ENCODE data around the gene NOC2L. TPM values are rescaled to one million over a fixed set of nuclear protein-coding genes. Genes with fewer than 3 reads are reported as not detected.

The NOC2L gene
- total and polyA plus RNA-seq, 2 donors (not counting 1 experiment from before 2014, with no cell fraction given) = 34.1 to 61.1 TPM

GRCh38 chr1:969260-969855 is 10.3 kb upstream of the NOC2L start:
- DNase-seq (ENCODE audit: low read depth in 2 of 2) = no peak
- no peak overlapping the region for H3K27ac ChIP-seq (ENCODE audit: insufficient read depth, low read length)
- no peak overlapping the region for H3K9ac ChIP-seq (ENCODE audit: insufficient read depth, low read length)
- peaks cover 5% of the 10 kb centered on the region for H3K4me1 ChIP-seq (ENCODE audit: control insufficient read depth, extremely low read depth, insufficient read depth, low read length)
- no peak overlapping the region for H3K4me2 ChIP-seq (ENCODE audit: extremely low read depth, insufficient read depth, low read length)
- H3K36me3 ChIP-seq (ENCODE audit: control insufficient read depth, insufficient read depth, low read length) = peaks cover 3% of the 10 kb centered on the region
- TF ChIP-seq EZH2 (IDR thresholded peaks at IDR 0.05; ENCODE audit: low read length, missing control alignments) (no peak), CTCF (conservative IDR thresholded peaks at IDR 0.05 in 1 of 2, IDR thresholded peaks at IDR 0.05 in 1 of 2; ENCODE audit: low read depth in 1 of 2, low read length in 2 of 2) (no peak)
- no peak overlapping the region for H2AFZ ChIP-seq (ENCODE audit: low read length)
- H3K4me3 ChIP-seq (replicated peaks in 1 of 4; ENCODE audit: control extremely low read depth in 1 of 4, insufficient read depth in 1 of 4, low read depth in 3 of 4, low read length in 4 of 4) = no peak overlapping the region
- H4K20me1 ChIP-seq (ENCODE audit: control insufficient read depth, extremely low read depth, insufficient read depth, low read length) = no peaks in the 10 kb centered on the region
- no peaks in the 10 kb centered on the region for H3K27me3 ChIP-seq (ENCODE audit: control insufficient read depth, insufficient read depth, low read length)
- H3K79me2 ChIP-seq (ENCODE audit: control insufficient read depth, insufficient read depth, low read length) = no peaks in the 10 kb centered on the region
- no peaks in the 10 kb centered on the region for H3K9me3 ChIP-seq (ENCODE audit: control insufficient read depth, insufficient read depth, low read depth, low read length)

GRCh38 chr1:967466-968343 is 8.6 kb upstream of the NOC2L start:
- Histone ChIP-seq H3K9ac (ENCODE audit: insufficient read depth, low read length) (no peak overlapping the region), H3K36me3 (ENCODE audit: control insufficient read depth, insufficient read depth, low read length) (peaks cover 8% of the 10 kb centered on the region), H3K4me2 (ENCODE audit: extremely low read depth, insufficient read depth, low read length) (no peak overlapping the region), H3K27me3 (ENCODE audit: control insufficient read depth, insufficient read depth, low read length) (no peaks in the 10 kb centered on the region), H3K4me1 (ENCODE audit: control insufficient read depth, extremely low read depth, insufficient read depth, low read length) (peaks cover 5% of the 10 kb centered on the region), H3K4me3 (replicated peaks in 1 of 4; ENCODE audit: control extremely low read depth in 1 of 4, insufficient read depth in 1 of 4, low read depth in 3 of 4, low read length in 4 of 4) (no peak overlapping the region), H4K20me1 (ENCODE audit: control insufficient read depth, extremely low read depth, insufficient read depth, low read length) (no peaks in the 10 kb centered on the region), H3K27ac (ENCODE audit: insufficient read depth, low read length) (no peak overlapping the region), H2AFZ (ENCODE audit: low read length) (no peak overlapping the region), H3K9me3 (ENCODE audit: control insufficient read depth, insufficient read depth, low read depth, low read length) (no peaks in the 10 kb centered on the region), H3K79me2 (ENCODE audit: control insufficient read depth, insufficient read depth, low read length) (no peaks in the 10 kb centered on the region)
- no peak for DNase-seq (ENCODE audit: low read depth in 2 of 2)
- no peak for TF ChIP-seq EZH2 (IDR thresholded peaks at IDR 0.05; ENCODE audit: low read length, missing control alignments)
- no peak for TF ChIP-seq CTCF (conservative IDR thresholded peaks at IDR 0.05 in 1 of 2, IDR thresholded peaks at IDR 0.05 in 1 of 2; ENCODE audit: low read depth in 1 of 2, low read length in 2 of 2)

GRCh38 chr1:966704-967300 is 7.7 kb upstream of the NOC2L start:
- Histone ChIP-seq H3K9me3 (ENCODE audit: control insufficient read depth, insufficient read depth, low read depth, low read length) (no peaks in the 10 kb centered on the region), H4K20me1 (ENCODE audit: control insufficient read depth, extremely low read depth, insufficient read depth, low read length) (no peaks in the 10 kb centered on the region), H3K9ac (ENCODE audit: insufficient read depth, low read length) (peak overlapping the region; percentile 79), H3K27ac (ENCODE audit: insufficient read depth, low read length) (peak overlapping the region; percentile 90), H3K4me3 (replicated peaks in 1 of 4; ENCODE audit: control extremely low read depth in 1 of 4, insufficient read depth in 1 of 4, low read depth in 3 of 4, low read length in 4 of 4) (peak overlapping the region; percentile 41 to 78 (median 70)), H3K36me3 (ENCODE audit: control insufficient read depth, insufficient read depth, low read length) (peaks cover 10% of the 10 kb centered on the region), H3K79me2 (ENCODE audit: control insufficient read depth, insufficient read depth, low read length) (no peaks in the 10 kb centered on the region), H3K4me1 (ENCODE audit: control insufficient read depth, extremely low read depth, insufficient read depth, low read length) (peaks cover 5% of the 10 kb centered on the region), H2AFZ (ENCODE audit: low read length) (peak overlapping the region; percentile 92), H3K27me3 (ENCODE audit: control insufficient read depth, insufficient read depth, low read length) (no peaks in the 10 kb centered on the region), H3K4me2 (ENCODE audit: extremely low read depth, insufficient read depth, low read length) (peak overlapping the region; percentile 95)
- no peak for TF ChIP-seq CTCF (conservative IDR thresholded peaks at IDR 0.05 in 1 of 2, IDR thresholded peaks at IDR 0.05 in 1 of 2; ENCODE audit: low read depth in 1 of 2, low read length in 2 of 2)
- TF ChIP-seq EZH2 (IDR thresholded peaks at IDR 0.05; ENCODE audit: low read length, missing control alignments) = no peak
- DNase-seq (ENCODE audit: low read depth in 2 of 2) = peak; percentile 47 to 66
